SH-SY5Y (cell line): ENCODE measurements around the gene FAM20B.

Experiments used
- GATA2 ChIP-seq: IDR thresholded peaks from 2 replicates; pipeline ENCODE4 v1.6.1; 2011; ENCODE audit warnings: mild to moderate bottlenecking, low read depth, low read length
- GATA3 ChIP-seq: IDR thresholded peaks from 2 replicates; pipeline ENCODE4 v1.6.1; 2011; ENCODE audit warnings: low read depth, mild to moderate bottlenecking, low read length, moderate library complexity

DNA sequence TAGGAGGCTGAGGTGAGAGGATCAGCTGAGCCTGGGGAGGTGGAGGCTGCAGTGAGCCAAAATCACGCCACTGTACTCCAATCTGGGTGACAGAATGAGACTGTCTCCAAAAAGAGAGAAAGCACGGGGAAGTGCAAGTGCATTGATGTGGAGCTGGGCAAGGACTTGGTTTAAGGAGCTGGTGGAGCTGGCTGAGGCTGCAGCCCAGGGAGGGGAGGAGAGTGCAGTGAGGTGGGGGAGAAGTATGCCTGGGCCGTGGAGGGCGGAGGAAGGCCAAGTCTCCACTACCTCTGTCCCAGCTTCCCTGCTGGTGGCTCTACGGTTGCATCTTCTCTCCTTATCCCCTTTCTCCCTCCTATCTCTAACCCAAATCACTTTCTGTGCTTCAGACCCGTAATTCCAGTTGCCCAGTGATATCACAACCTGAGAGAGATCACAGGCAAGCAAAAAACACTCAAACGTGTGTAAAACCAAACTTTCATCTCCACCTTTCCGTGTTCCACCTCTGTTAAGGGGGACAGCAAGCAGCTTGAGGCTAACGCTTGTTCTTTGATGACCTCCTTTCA lies 67.3 kb downstream of the FAM20B start:
- no peak for TF ChIP-seq GATA2
- no peak for TF ChIP-seq GATA3
